NCI-H2107 treated with DMSO at 0.1 percent for 48 hours (cell line): ENCODE data around the gene KCNC1.

Experiments
- DNase-seq: peaks from one replicate; lab custom pipeline; 2025; ENCODE audit not compliant: unreplicated experiment; lab: John Stamatoyannopoulos, UW

KCNC1 gene

DNA sequence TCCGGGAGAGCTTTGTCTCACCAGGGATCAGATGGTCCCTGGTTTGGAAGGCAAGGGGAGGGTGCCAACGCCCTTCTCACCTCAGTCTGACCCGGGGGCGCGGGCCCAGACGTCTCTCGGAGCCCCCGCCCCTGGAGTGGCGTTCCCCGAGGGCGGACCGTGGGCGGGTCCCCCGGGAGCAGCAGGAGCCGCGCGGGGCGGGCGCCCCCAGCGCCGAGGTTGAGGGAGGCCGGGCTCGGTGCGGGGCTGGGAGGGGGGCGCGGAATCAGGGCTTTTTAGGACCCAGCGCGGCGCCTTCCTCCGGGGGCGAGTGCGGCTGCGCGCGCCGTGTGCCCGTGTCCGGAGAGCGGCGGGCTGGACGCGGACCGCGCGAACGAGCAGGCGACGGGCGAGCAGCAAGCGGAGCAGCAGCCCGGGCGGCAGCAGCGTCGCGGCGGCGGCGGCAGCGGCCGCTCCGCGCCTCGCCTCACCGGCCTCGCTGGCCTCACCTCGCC is at the start of gene KCNC1:
Gene KCNC1 (plus strand): TSS at position 364 of the 494 bp plus-strand sequence. CDS start 1,222 bp downstream, outside the sequence.
- no peak for DNase-seq

- DNase-seq, result no peak
These were observed 48.2 kb upstream of the KCNC1 start for GRCh38 chr11:17686231-17686980.

DNA sequence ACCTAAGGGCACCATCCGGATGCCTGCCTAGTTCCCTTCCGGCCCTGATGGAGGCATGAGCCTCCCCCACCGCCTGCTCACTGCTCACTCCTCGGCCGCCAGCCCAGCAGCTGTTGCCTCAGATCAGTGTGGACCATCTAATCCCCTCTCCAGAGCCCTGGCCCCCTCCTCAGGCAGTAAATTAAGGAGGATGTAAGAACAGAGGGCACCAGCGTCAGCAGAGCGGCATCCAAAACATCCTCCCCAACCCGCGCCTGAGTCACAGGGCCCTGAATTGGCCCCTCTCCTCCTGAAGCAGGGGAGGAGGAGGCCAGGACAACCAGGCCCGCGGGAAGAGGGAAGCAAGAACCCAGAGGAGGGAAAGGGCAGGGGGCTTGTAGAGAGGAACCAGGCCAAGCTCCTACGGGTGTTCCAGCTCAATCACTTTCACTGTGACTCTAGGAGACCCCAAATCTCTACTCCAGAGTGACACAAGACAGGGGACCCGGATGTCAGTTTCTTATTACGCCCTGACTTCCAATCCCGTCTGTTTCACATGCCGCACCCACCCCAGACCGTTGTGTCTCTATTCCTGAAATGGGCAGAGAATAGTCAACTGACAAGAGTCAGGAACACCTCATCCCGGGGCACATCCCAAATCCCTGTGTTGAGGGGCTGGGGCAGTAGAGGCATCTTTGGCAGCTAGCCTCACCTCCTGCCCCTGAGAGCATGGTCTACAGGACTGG is 46.5 kb upstream of the KCNC1 start:
- DNase-seq, result no peak

- DNase-seq, result no peak
These were observed 43.0 kb upstream of the KCNC1 start for GRCh38 chr11:17691550-17691949.

GRCh38 chr11:17691976-17692375 is 42.6 kb upstream of the KCNC1 start:
- DNase-seq, result no peak

DNA sequence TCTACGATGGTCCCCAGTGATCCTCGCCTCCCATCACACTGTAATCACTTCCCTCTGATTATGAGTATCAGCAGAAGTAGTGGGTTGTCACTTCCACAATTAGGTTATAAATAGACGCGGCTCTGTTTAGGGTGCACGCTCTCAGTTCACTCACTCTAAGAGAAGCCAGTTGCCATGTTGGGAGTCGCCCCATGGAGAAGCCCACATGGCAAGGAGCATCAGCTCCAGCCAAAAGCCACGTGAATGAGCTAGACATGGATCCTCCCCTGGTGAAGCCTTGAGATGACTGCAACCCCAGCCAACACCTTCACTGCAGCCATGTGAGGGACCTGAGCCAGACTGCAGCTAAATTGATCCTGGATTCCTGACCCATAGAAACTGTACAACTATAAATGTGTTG is 41.6 kb upstream of the KCNC1 start:
- DNase-seq, result no peak

DNA sequence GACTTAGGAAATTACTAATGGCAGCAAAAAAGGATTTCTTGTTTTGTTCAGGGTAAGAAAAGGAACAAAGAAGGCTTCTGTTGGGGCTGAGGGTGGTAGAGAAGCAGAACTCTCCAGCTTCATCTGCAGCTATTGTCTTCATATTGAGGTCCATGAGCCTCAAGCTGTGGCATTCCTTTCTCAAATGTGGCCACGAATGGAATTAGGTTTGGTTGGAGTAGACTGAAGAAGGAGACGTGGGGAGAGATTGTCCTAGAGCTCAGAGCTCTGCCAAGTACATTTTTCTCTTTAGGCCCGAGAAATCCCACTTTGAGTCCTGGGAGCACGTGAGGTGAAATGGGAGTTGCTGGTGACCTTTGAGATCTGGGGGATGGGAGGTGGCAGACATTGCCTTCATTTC is 41.0 kb upstream of the KCNC1 start:
- no peak for DNase-seq

DNA sequence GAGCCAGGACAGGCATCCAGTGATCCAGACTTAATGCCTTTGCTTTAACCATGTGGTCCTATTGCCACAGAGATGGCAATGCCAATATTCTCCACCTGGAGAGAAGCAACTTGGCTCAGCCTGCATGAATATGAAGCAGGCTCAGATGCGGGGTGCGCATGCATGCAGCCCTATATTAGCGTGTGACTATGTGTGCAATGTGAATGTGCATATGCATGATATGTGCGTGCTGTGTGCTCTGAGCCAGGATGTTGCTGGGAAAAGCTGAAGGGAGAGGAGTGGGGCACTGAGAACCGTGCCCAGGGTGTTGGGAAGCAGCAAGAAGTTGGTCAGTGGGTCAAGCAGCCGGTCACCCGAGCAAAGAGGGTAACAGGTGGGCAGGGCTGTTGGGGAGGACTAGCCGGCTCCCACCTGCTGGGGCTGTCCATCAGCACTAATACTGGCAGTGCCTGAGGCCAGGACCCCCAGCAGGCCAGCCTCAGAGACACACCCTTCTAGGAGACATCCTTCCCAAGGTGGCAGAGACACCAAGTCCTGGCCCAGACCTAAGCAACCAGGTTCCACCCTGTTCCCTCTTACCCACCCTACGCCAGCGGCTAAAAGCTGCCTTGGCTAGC is 40.0 kb upstream of the KCNC1 start:
- no peak for DNase-seq

DNA sequence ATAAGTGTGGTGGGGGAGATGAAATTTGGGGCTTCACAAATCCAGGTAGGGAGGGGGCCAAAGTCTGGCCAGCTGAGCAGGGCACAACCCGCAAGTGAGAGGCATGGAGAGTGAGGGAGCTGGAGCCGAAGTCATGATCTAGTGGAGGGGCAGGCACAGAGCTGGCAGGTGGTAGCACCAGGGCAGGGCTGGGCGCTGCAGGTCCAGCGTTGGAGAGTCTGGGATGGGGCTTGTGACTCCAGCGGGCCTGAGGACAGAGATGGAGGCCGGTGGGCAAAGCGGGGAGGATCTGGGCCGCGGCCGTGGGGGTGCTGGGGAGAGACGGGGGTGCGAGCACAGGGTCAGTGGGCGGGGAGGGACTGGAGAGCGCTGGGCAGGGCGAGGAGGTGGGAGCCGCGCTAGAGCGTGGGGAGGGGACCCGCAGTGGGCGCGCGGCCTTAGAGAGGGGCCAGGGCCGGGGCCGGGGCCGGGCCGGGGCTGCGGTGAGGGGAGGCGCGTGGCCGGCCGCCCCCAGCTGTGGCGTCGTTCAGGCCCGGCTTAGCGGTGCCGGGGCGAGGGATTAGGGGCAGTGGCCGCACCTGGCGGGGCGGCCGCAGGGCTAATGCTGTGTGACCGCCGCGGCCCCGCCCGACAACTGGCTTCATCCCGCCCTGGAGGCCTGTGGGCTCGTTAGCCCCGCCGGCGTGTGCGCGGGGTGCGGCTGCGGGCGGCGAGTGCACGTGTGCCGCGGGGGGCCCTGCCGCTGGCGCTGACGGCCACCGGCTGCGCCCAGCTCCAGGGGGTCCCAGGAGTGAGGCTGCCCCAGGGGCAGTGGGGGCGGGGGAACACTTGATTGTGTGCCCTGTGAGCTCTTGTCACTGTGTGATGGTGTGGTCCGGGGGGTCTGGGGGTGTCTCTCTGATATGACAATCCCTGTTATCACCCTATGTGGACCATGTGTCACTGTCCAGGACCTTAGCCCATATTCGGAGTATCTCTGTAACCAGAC is 38.8 kb upstream of the KCNC1 start:
- DNase-seq, result no peak

DNA sequence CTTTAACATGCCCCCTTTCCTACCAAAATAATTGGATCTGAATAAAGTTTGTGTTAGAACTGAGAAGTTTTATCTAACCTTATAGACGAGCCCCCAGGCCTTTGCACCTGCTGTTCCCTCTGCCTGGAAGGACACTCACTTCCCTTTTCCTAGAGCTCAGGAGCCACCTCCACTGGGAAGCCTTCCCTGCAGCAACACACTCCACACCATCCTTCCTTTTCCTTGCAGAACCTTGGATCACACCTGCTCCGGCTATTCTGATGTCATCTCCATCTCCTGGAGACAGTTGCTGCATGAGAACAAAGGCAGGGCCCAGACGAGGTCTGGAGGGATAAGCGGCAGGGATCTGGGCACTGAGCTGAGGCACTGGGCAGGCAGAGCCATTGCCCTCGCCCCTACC is 37.8 kb upstream of the KCNC1 start:
- DNase-seq, result no peak

DNA sequence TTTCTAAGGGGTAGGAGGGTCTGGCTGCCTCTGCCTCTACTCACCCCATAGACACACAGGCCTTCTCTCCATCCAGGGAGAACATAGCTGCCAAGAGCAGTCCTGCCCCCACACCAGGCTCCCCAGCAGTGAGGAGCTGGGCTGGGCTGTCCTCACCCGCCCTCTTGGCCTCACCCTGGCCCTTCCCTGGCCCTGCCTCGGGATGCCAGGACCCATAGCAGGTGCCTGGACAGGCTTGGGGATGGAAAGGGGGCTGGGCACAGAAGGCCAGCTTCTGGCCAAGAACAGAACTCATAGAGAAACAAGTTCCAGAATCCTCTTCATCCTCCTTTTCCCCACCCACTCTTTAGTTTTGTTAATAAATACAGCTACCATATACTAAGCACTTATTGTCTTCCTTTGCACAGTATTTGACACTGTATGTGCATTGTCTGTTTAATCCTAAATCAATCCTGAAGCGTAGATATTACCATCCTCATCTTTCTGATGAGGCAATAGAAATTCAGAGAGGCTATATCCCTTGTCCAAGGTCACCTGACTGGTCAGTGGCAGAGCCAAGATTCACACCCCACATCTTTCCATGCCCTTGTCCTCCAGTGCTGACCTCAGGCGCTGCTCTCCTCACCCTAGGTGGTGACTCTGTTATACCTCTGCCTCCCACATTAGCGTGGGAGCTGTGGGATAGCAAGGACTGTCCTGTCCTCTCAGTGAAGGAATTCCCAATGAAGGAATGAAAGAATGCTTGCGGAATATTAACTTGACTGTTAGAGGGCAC is 37.2 kb upstream of the KCNC1 start:
- DNase-seq, result no peak

- DNase-seq, result no peak
These were observed 35.1 kb upstream of the KCNC1 start for GRCh38 chr11:17699147-17700114.

DNA sequence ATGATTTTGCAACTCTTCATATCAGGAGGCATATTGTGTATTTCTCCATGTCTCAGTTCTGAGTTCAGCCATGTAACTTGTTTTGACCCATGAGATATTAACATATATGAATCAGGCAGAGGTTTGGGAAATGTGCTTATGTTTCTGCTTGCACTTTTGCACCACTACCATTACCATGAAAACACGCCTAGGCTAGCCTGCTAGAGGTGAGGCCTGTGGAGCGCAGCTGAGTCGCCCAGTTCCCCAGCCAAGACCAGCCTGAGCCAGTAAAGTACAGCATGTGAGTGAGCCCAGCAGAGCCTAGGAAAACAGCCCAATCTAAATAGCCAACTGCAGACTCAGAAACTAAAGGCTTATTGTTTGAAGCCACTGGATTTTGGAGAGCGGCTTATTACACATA is 33.6 kb upstream of the KCNC1 start:
- DNase-seq, result no peak

DNA sequence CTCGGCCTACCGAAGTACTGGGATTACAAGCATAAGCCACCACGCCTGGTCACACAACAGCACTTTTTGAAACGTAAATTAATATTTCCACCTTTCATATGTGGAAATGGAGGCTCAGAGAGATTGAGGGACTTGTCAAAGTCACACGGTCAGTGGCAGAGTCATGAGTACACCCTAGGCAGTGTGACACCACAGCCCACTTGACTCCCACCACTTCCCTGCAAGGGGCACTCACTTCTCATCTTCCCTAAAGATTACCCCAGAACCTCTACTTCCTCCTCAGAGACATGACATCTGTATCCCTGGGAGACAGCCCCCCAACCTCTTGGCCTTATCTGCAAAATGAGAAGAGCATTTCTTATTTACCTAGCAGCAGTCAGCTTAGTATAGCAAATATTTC is 31.7 kb upstream of the KCNC1 start:
- no peak for DNase-seq

- DNase-seq, result no peak
These were observed 30.6 kb upstream of the KCNC1 start for GRCh38 chr11:17703951-17704350.

DNA sequence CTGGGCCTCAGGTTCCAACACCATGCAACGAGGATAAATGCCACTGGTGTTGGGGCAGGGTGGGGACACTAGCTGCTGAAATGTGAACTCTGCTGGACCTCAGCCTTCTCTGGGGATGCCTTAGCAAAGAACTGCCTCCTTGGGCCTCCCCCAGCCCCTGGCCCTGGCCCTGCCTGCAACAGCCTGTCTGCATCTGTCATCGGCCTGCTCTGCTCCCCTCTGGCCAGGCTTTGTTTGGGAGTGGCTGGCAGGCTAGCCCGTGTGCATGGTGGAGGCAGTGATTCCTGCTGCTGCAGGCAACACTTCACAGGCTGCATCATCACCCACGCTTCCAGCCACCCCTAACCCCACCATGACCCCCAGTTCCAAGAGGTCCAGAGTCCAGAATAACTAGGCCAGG is 26.8 kb upstream of the KCNC1 start:
- no peak for DNase-seq

GRCh38 chr11:17711836-17712235 is 22.7 kb upstream of the KCNC1 start:
- DNase-seq, result no peak

- DNase-seq, result no peak
These were observed 20.7 kb upstream of the KCNC1 start for GRCh38 chr11:17713851-17714250.

- DNase-seq, result no peak
These were observed 20.2 kb upstream of the KCNC1 start for GRCh38 chr11:17714356-17714854.
